ENCODE data around the gene AJAP1. TPM values are rescaled to one million over a fixed set of nuclear protein-coding genes. Genes with fewer than 3 reads are reported as not detected.

The AJAP1 gene
- total and polyA plus RNA-seq, 2 of the 13 experiments (the other 11 are each of a cell fraction or from before 2014, with no cell fraction given) = not detected

DNA sequence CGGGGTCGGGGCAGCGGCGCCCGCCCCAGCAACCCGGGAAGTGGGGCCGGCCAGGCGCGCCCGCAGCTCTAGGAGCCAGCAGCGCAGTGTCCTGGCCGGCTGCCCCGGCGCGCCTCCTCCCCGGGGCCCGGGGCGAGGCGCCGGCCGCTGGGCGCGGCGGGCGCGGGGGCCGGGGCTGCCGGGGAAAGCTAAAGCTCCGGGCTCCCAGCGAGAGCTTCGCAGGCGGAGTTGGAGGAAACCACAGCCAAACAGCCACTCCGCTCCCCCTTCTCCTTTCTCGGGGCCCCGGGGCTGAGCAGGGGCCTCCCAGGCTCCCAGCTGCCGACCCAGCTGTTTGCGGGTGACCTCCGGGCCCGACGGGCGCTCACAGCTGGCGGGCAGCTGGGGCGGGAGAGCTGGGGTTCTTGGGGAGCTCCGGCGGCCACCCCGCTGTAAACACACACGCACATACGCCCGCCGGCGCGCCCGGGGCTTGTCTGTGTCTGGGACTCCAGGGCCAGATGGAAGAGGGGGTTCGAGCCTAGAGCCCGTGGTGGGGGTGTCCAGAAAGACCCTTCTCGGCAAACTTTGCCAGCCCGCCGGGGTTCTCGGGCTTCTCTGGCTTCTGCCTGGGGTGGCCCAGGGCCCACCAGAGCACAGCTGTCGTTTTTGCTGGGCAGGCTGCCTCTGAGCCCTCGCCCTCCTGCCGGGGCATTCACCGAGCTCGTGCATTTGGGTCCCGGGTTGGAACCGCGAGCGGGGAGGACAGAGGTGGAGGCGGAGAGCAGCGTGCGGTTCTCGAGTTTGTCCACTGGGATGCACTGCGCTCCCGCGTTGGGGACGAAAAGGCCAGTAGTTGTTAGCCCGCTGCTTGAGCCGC, 1.5 kb downstream of the AJAP1 start (continued):
- TF ChIP-seq TARDBP (CRISPR knock-in tag; IDR thresholded peaks at IDR 0.05) (no peak), ZIK1 (CRISPR knock-in tag; IDR thresholded peaks at IDR 0.05; ENCODE audit: borderline replicate concordance, low read depth) (no peak), ZSCAN25 (CRISPR knock-in tag; IDR thresholded peaks at IDR 0.05) (peak; percentile 83), RAD21 (CRISPR knock-in tag; IDR thresholded peaks at IDR 0.05) (peak; percentile 73), PHB2 (IDR thresholded peaks at IDR 0.05; ENCODE audit: partially characterized antibody) (no peak), NFIB (CRISPR knock-in tag; IDR thresholded peaks at IDR 0.05; ENCODE audit: borderline replicate concordance) (no peak), GABPB1 (CRISPR knock-in tag; IDR thresholded peaks at IDR 0.05) (no peak), EZH2 (conservative IDR thresholded peaks at IDR 0.05; ENCODE audit: low read depth, low read length) (0 out of 2 replicates have a peak, but pooled peaks have one; percentile 81)

DNA sequence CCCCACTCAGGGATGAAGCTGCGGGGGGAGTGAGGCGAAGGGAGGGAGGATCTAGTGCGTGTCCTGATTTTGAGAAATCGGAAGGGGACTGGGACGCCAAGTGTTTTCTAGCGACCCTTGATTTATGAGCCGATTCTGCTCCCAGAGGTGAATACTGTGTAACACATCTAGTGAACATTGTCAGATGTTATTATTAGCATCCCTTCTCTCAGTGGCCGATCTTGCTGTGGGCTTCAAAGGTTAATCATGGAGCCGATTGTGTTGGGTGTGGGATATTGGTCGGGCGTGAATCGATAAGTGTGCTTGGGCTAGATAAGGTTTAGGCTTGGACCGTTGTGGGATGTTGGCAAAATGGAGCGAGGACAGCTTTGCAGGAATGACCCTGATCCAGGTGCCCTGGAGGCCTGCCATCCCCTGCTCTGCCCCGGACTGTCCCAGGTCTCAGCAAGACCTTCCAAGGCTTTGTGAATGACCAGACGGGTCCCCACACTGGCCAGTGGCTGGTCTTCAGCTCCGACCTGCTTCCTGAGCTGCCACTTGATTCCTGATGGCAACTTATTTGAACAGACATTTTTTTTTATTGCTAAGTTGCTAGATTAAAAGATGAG, 2.2 kb downstream of the AJAP1 start:
- no peaks in the 10 kb centered on the region for H3K36me3 ChIP-seq (replicated peaks in 1 of 2; ENCODE audit: control insufficient read depth in 1 of 2, insufficient read depth in 2 of 2, low read length in 2 of 2)
- no peak overlapping the region for H2AFZ ChIP-seq (ENCODE audit: low read length)
- in situ Hi-C loops (cut with HindIII; ENCODE audit: extremely low pct_ligation_motif_present, low pct_unique_long_range_greater_than_20kb) = loop anchor here (10.0 kb wide), 1 partner anchor 168 kb away; no protein-coding TSS in a partner anchor
- ChIA-PET POLR2A (no interaction called here), CTCF (ENCODE audit: low intra/inter-chr PET ratio, low total read pairs) (no interaction called here)
- no peak for DNase-seq (ENCODE audit: low spot score)
- H3K27me3 ChIP-seq (ENCODE audit: control insufficient read depth in 1 of 2, insufficient read depth in 2 of 2, low read length in 2 of 2) = peaks cover 1 to 36% of the 10 kb centered on the region in 2 experiments
- no peak overlapping the region for H3K4me2 ChIP-seq (ENCODE audit: low read depth, low read length)
- intact Hi-C loops (cut with micrococcal nuclease; ENCODE audit: unreplicated experiment) = loop anchor here (2.0 kb wide), 1 partner anchor 86 kb away; no protein-coding TSS in a partner anchor
- 4% methylated on average over 17 of the region's 17 CpGs for WGBS (ENCODE audit: low lambda C conversion rate)
- BruUV-seq (replicated peaks) = no TSS peak
- H4K20me1 ChIP-seq (ENCODE audit: insufficient read depth, low read length) = no peaks in the 10 kb centered on the region
- no peak overlapping the region for H3K27ac ChIP-seq (ENCODE audit: extremely low read length, insufficient read depth, low read length)
- no peaks in the 10 kb centered on the region for H3K79me2 ChIP-seq (ENCODE audit: insufficient read depth, low read length)
- no peak for FAIRE-seq
- H3K9me3 ChIP-seq (ENCODE audit: low read length) = no peaks in the 10 kb centered on the region
- H3K4me3 ChIP-seq (replicated peaks in 1 of 3; ENCODE audit: insufficient read depth in 1 of 3, low read depth in 2 of 3, low read length in 3 of 3) = no peak overlapping the region
- H3K9ac ChIP-seq (ENCODE audit: insufficient read depth, low read depth, low read length) = no peak overlapping the region
- TF ChIP-seq TMF1 (CRISPR knock-in tag; IDR thresholded peaks at IDR 0.05; ENCODE audit: low read depth) (no peak), ATF1 (CRISPR knock-in tag; IDR thresholded peaks at IDR 0.05) (no peak), NFE2L2 (IDR thresholded peaks at IDR 0.05; ENCODE audit: low read length) (no peak), HMG20B (CRISPR knock-in tag; conservative IDR thresholded peaks at IDR 0.05) (no peak), PCBP1 (IDR thresholded peaks at IDR 0.05; ENCODE audit: borderline replicate concordance, low read depth, low read length) (no peak)
- no peaks in the 10 kb centered on the region for H3K4me1 ChIP-seq (ENCODE audit: insufficient read depth, low read length)
- peak; percentile 16 for ATAC-seq
